ENCODE measurements around the gene RBMS1.

DNA sequence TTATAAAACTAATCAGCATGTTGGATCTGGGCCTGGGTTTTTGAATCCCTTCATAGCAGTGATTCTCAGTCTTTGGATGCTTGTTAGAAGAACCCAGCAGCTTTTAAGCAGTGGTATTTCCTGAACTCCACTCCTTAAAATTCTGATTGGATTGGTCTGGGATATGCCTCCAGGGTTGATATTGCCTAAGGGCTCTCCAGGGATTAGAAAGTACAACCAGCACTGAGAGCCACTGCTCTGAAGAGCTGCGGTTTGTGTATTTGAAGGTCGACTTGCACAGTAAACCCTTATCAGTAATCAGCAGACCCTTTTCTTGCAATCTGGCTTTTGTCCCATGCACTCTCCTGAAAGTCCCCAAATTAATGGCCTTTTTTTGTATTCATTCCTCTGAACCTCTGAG, 17.0 kb upstream of the RBMS1 start:
- TF ChIP-seq CTCF (optimal IDR thresholded peaks at IDR 0.05 in 1 of 3, IDR thresholded peaks at IDR 0.05 in 1 of 3, conservative IDR thresholded peaks at IDR 0.05 in 1 of 3; ENCODE audit: extremely low read depth in 1 of 3, insufficient read depth in 2 of 3, low read length in 3 of 3) (no peak), EZH2 (IDR thresholded peaks at IDR 0.05; ENCODE audit: low read length) (no peak)

Measured in keratinocyte (primary cell).